GM08714 (cell line): ENCODE results near the gene PRDM5.

Experiments used
- H3K4me3 ChIP-seq: fragments of 200-500 bp; sonication (Bioruptor generic); 2 replicates; pipeline ENCODE4 v1.5.1; 2014; ENCODE audit warnings: mild to moderate bottlenecking, low read length, inconsistent platforms
- ZNF274 ChIP-seq: IDR thresholded peaks from 2 replicates; pipeline ENCODE4 v1.6.1; 2012; ENCODE audit warnings: mild to moderate bottlenecking, low read depth, low read length

The PRDM5 gene

DNA sequence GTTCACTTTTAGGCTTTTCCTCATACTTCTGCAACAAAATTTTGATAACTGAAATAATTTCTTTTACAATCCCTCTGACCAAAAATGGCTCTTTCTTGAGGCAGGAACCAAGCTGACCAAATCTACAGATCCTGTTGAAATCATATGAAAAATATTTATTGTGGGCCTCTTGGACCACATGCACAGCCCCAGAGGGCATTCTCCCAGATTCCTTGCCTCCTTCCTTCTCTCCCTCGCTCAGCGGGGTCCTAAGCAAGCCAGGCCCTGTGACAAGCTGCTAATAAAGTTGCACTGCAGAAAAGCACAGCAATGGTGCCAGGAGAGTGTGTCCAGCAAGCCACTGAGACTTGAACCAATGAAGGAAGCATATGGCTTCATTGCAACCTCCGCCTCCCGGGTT, 40.7 kb downstream of the PRDM5 start:
- no peak overlapping the region for H3K4me3 ChIP-seq
- no peak for TF ChIP-seq ZNF274

DNA sequence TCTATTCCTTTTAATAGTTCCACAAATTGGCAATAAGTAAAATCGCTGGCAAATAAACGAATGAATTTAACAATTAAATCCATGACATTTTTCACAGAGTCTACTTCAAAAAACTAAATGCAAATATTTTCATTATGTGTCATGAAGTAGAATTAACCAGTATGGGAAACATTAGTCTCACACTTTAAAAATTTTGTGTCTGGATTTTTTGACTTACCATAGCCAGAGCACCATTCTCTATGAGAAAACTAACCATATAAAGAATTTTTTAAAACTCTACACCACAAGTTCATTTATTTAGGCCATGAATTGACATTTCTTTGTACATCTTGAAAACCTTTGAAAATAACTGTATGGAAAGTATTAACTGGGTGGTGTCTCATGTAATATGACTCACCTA, 41.2 kb downstream of the PRDM5 start:
- no peak overlapping the region for H3K4me3 ChIP-seq
- no peak for TF ChIP-seq ZNF274

DNA sequence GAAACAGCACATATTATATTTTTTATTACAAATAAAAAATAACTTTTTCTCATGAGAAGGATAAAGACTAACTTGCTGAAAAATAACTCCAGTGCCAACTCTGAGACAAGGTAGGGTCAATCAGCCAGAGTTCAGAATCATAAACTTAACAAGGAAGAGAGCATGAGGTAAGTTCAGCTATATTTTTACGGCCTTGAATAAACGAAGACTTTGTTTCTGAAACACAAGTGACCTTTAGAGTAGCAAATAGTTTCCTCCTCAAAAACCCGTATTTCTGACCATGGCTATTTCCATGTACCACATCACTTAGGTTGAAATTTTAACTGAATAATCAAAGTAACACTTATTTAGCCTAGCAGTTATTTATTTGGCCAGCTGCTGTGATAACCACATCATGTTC, 45.5 kb downstream of the PRDM5 start:
- TF ChIP-seq ZNF274, result no peak
- no peak overlapping the region for H3K4me3 ChIP-seq

DNA sequence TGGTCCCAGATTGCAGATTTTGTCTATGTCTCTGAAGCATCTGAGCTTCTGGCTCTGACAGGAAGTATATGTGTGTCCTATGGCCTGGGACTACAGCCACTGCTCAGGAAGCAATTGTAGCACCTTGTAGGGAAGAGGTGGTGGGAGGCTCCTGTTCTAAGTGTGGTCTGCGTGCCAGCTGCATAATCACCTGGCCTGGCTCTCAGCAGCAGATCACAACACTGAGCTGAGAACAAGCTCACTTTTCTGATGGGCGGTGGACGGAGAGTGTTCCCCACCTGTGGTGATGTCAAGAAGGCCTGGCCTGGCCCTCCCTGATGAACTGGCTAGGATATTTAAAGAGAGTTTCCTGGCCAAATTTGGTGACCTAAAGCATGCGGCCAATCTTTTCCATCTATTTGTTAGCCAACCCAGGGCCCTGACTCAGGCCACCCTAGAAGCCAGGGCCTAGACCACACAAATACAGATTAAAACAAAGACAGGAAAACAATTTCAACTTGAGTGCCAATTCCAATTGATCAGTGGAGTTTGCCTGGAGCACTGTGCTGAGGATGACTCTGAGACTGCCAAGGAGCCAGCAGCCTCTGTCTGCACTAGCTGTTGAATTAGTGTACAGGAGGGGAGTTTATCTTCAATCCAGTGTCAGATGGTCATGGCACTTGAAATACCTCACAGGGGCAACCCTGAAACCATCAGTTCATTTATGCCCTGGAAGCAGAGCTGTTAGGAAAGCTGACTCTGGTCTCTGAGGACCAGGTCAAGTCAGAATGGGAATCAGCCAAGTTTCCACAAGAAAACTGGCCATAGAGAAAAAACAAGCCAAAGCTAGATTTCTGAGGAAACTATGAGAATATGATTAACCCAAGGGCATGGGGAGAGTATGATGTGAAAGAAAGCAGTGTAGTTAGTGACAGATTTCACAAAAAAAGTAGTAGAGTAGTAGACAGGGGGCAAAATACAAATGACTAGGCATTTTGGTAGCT, 47.4 kb downstream of the PRDM5 start:
- TF ChIP-seq ZNF274, result no peak
- H3K4me3 ChIP-seq, result no peak overlapping the region

DNA sequence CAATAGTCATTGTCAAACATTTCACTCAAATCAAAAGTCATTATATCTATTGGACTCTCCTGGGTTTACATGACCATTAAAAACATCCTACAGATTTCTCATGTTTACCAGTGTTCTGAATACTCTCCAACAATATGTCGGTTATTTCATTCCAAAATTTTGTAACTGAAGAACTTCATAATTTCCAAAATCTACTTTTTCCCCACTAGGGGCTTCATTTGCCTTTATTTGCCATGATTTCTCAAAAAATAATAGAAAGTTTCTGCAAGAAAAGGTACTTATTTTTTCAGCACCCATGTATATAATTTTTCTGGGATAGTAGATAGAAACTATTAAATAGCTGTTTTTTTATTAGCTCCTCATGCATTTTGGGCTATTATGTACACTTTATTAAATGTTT, 49.0 kb downstream of the PRDM5 start:
- no peak overlapping the region for H3K4me3 ChIP-seq
- no peak for TF ChIP-seq ZNF274

DNA sequence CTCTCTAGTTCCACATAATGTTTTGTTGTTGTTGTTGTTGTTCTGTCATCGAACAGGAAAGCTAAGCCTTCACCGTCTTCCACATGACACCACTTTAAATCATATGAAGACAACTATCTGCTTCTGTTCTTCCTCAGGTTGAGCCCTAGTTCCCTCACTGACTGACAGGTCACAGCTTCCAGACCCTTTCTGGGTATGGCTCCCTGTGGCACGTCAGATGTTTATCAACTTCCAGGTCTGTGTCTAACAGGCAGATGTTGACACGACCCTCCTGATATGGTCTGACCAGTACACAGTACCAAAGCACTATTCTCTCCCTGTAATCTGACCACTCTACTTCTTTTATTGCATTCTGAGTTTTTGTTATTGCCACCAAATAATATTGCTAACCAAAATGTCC, 51.4 kb downstream of the PRDM5 start:
- no peak for TF ChIP-seq ZNF274
- H3K4me3 ChIP-seq, result no peak overlapping the region

DNA sequence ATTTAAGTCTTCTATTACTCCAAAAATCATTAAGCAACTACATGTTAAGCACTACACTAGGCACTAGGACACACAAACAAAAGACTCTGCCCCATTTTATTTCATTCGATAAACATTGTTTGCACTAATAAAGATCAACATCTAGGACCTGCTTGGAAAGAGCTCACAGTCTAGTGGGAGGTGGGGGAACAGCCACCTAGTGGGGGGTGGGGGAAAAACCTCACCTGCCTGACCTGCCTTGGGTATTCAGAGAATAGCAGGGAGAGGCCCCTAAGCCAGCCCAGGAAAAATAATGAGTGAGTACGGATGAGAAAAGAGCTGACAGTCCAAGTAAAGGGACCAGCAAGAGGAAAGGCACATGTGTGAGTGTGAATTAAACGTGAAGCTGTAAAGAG, 52.2 kb downstream of the PRDM5 start:
- H3K4me3 ChIP-seq, result no peak overlapping the region
- no peak for TF ChIP-seq ZNF274

DNA sequence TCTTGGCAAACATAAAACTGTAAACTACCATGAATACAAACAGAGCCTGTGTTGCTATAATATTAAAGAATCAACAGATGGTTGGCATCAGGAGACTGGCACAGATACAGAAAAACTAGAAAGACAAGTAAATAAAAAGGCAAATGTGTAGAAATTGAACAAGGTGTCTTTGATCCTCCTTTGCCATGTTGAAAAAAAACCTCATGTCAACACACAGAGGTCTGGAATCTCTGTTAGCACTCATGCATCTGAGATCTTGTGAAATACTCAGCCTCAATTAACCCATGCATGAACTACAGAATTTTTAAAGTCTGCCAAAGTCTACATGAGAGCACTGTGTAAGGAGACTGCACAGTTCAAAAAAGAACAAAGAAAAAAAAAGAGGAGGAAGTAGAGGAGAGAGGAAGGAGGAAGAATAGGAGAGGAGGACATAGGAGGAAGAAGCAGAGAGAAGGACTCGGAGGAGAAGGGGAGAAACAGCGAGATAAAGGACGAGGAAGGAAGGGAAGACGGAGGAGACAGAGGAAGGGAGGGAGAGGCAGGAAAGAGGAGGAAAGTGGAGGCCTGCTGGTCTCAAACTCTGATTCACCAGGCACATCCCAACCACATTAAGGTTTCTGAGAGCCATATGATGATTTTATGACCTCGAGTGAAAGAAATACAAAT, 52.8 kb downstream of the PRDM5 start:
- no peak for TF ChIP-seq ZNF274
- no peak overlapping the region for H3K4me3 ChIP-seq

DNA sequence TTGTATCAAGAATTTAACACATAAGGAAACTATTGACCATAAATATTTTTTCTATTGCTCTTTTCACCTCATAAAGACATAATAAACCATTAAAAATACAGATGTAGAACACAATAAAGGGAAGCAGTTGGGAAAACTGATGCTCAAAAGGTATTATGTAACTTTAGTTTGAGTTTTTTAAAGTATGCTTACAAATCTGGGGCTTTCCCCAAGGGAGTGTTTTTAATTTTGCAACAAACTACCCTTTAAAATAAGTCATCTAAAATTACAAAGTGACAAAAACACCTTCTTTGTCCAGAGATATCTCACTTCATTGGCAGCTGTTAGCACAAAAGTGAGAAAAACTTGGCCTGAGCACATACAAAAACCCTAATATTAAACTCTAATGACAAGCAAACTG, 55.0 kb downstream of the PRDM5 start:
- no peak for TF ChIP-seq ZNF274
- H3K4me3 ChIP-seq, result no peak overlapping the region

DNA sequence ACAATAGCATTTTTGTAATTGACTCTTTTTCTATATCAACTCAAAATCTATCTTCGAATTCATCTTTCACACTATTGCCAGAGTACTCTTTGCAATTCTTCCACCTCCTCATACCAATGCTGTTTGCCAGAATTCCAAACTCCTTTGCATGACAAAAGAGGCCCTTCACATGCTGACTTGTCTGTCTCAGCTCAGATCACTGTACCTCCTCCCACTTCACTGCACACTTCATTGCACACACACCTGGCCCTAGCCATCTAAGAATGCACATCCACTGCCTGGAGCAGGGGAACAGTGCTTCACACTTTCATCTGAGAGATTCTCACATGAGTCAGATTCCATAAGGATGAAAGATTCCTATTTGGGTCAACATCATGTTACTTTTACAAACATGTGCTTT, 56.5 kb downstream of the PRDM5 start:
- no peak for TF ChIP-seq ZNF274
- no peak overlapping the region for H3K4me3 ChIP-seq

DNA sequence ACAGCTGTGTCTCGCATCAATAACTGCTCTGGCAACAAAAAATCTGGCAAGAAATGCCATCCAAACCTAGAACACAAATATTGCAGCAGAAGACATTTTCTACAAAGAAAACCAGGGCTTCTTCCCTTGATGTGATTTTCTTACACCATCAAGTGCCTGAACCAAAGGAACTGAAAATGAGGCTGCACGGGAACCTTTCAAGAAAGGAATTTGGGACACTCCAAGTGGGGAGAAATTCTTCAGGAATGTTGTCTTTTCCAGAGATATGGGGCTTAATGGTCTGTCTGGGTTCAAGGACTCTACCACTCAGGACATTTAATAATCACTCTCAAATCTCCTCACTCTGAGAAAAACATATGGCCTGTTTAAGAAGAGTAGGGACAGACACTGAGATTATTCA, 57.6 kb downstream of the PRDM5 start:
- H3K4me3 ChIP-seq, result no peak overlapping the region
- no peak for TF ChIP-seq ZNF274

DNA sequence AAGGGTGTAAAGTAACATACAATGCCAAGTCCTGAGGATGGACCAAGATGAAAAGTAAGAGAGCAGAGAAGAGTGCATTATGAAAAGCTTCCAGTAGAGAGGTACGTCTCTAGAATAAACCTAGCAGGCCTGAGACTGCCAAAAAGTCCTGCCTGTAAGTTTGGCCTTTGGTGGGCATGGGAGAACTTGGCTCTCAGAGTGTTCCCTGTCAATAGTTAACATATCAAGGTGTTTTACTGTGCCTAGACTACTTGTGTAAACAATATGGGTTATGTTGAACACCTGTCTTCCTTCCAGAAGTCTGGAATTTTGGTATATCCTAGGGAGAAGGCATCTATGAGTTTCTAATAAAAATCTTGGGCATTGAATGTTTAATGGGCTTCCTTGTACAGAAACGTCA, 60.1 kb downstream of the PRDM5 start:
- H3K4me3 ChIP-seq, result no peak overlapping the region
- no peak for TF ChIP-seq ZNF274

DNA sequence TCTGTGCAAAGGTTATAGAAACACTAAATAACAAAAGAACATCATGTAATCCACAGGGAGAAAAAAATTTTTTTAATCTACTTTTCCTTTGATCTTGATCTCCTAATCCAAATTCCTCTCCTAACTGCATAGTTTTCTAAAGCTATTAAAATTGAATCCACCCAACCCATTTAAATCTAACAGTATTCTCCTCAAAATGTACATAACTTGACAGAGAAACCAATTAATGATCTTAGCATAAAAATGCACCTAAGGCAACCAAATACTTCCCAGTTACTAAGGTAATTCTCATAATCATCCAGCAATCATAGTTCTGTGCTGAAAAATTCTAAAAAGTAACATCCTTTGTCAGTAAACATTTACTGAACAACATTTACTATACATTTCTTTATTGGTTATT, 60.7 kb downstream of the PRDM5 start:
- TF ChIP-seq ZNF274, result no peak
- H3K4me3 ChIP-seq, result no peak overlapping the region

DNA sequence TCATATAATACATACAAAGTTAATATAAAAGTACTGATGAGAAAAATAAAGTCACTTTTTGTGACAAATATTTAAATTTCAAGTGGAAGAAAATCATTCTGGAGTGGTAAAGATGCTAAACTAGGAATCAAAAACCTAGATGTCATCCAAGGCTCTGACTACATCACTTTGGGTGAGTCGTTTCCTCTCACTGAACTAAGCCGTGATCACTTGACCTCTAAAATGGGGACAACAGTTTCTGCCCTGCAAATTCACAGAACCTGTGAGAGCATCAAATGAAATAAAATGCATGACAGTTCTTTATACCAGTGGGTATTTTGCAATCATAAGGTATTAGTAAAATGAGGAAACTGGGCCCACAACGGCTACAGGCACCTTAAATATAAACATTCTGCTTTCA, 63.8 kb downstream of the PRDM5 start:
- no peak overlapping the region for H3K4me3 ChIP-seq
- TF ChIP-seq ZNF274, result no peak

DNA sequence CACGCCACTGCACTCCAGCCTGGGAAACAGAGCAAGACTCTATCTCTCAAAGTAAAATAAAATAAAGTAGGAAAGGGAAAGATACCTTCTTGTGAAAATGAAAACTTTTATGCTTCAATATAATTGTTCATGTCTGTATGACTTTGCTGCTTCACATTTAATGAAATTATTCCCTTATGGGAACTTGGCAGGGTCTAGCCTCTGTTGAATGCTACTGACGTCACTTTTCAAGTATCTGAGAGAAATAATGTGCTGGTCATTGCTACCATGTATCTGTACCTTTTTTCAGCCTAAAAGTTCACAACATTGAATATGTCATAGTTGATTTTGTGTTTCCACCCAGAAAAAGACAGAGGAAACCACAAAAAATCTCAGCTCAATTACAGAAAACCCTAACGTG, 65.2 kb downstream of the PRDM5 start:
- no peak for TF ChIP-seq ZNF274

DNA sequence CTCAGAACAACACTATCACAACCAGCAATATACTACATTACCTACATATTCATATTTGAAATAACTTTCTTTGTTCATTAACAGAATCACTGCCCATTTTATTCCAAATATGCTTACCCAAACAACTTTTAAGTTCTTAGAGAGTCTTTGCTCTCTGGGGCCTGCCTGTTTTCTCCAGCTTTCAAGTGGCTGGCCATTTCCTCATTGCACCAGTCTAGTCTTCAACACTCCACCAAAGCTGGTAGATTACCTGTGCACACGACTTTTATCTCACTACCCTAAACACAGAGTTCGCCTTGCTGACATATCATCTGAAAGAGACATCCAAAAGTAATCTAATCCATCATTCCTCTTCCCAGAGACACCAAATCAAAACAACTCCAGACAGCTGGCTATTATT, 66.2 kb downstream of the PRDM5 start:
- no peak for TF ChIP-seq ZNF274

More for the DNA sequence above, 65.2 kb downstream of the PRDM5 start:
- no peak overlapping the region for H3K4me3 ChIP-seq

More for the DNA sequence above, 66.2 kb downstream of the PRDM5 start:
- no peak overlapping the region for H3K4me3 ChIP-seq
